ENCODE data around the gene CPNE8. TPM values are rescaled to one million over a fixed set of nuclear protein-coding genes. Genes with fewer than 3 reads are reported as not detected.

CPNE8 gene
- polyA plus RNA-seq, 2 of the 4 experiments (the other 2 are of a cell fraction), result 8.0 to 30.1 TPM

DNA sequence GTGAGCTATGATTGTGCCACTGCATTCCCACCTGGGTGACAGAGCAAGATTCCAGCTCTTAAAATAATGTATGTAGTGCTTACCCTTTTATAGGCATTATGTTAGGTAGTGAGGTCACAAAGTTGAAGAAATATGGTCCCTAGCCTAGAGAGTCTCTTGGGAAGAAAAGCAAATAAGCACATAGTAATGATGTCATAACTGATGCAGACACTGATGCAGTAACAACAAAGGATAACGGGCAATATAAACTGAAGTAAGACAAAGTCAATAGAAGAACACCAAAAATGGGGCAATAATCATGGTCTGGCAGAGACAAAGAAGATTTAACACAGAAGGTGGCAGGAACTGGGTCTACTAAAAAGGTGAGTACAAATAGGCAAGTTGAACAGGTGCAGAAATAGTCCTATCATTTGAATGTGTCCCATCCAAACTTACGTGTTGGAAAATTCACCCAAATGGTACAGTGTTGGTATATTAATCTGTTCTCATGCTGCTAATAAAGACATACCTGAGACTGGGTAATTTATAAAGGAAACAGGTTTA lies 93.5 kb downstream of the CPNE8 start:
- 86% methylated on average over 2 of the region's 2 CpGs for WGBS (ENCODE audit: missing lambda C conversion rate)
- TF ChIP-seq CBX8 (IDR thresholded peaks at IDR 0.05) (no peak), JUN (IDR thresholded peaks at IDR 0.05) (no peak), BHLHE40 (IDR thresholded peaks at IDR 0.05; ENCODE audit: low read depth, low read length) (no peak), POLR2AphosphoS2 (conservative IDR thresholded peaks at IDR 0.05; ENCODE audit: low read length) (no peak), HOXB13 (CRISPR knock-in tag; IDR thresholded peaks at IDR 0.05; ENCODE audit: low read depth) (no peak), FOXS1 (CRISPR knock-in tag; IDR thresholded peaks at IDR 0.05) (no peak), HOXB5 (CRISPR knock-in tag; IDR thresholded peaks at IDR 0.05) (no peak)
- no peaks in the 10 kb centered on the region for H3K9me3 ChIP-seq
- no peak for ATAC-seq
- no peaks in the 10 kb centered on the region for H3K4me1 ChIP-seq
- no peak overlapping the region for H3K27ac ChIP-seq
- DNase-seq (ENCODE audit: low read depth in 1 of 2, low spot score in 1 of 2), result no peak
- no peak overlapping the region for H3K4me3 ChIP-seq
- H3K4me2 ChIP-seq, result no peak overlapping the region
- FAIRE-seq, result no peak
- POLR2A ChIA-PET, result no interaction called here
- CTCF ChIA-PET, result no interaction called here

DNA sequence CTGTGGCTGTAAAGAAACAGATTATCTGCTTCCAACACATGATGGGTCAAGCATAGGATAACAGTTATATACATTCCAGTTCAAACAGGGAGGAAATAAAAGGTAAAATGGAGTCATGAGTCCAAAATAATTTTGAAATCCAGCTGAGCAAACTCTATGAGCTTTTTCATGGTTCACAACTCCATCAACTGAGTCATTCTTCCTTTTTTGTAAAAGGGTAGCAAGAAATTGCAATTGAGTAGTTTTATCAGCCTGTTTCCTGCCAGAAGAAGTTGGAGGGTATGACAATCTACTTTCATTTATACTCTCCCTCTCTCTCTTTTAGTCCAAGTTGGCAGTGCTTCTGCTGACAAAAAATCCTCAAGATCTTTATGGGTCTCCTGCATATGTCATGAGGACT lies 95.6 kb downstream of the CPNE8 start:
- no peak for ATAC-seq
- no peaks in the 10 kb centered on the region for H3K4me1 ChIP-seq
- no peak for FAIRE-seq
- ChIA-PET CTCF (no interaction called here), POLR2A (no interaction called here)
- TF ChIP-seq CEBPB (IDR thresholded peaks at IDR 0.05), result no peak
- TF ChIP-seq PHF8 (IDR thresholded peaks at IDR 0.05; ENCODE audit: borderline replicate concordance, low read depth), result no peak
- H3K9me3 ChIP-seq, result no peaks in the 10 kb centered on the region
- H3K27ac ChIP-seq, result no peak overlapping the region
- no peak overlapping the region for H3K4me2 ChIP-seq
- no peak overlapping the region for H3K4me3 ChIP-seq
- DNase-seq (ENCODE audit: low read depth in 1 of 2, low spot score in 1 of 2), result no peak

DNA sequence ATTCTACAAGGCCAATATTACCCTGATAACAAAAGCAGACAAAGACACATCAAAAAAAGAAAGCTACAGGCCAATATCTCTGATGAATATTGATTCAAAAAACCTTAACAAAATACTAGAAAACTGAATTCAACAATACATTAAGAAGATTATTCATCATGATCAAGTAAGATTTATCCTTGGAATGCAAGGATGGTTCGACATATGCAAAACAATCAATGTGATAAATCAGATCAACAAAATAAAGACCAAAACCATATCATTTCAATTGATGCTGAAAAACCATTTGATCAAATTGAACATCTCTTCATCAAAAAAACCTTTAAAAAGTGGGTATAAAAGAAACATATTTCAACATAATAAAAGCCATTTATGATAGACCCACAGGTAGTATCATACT lies 117.3 kb downstream of the CPNE8 start:
- no peak overlapping the region for H3K27ac ChIP-seq
- ChIA-PET CTCF (no interaction called here), POLR2A (no interaction called here)
- no peaks in the 10 kb centered on the region for H3K4me1 ChIP-seq
- TF ChIP-seq, protein P1, sequence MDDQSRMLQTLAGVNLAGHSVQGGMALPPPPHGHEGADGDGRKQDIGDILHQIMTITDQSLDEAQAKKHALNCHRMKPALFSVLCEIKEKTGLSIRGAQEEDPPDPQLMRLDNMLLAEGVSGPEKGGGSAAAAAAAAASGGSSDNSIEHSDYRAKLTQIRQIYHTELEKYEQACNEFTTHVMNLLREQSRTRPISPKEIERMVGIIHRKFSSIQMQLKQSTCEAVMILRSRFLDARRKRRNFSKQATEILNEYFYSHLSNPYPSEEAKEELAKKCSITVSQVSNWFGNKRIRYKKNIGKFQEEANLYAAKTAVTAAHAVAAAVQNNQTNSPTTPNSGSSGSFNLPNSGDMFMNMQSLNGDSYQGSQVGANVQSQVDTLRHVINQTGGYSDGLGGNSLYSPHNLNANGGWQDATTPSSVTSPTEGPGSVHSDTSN (IDR thresholded peaks at IDR 0.05), result no peak
- TF ChIP-seq ZFP36 (IDR thresholded peaks at IDR 0.05; ENCODE audit: borderline replicate concordance, partially characterized antibody) (no peak), RNF2 (IDR thresholded peaks at IDR 0.05; ENCODE audit: borderline replicate concordance, low read depth) (no peak), TFCP2L1 (CRISPR knock-in tag; IDR thresholded peaks at IDR 0.05) (no peak), FOXS1 (CRISPR knock-in tag; IDR thresholded peaks at IDR 0.05) (no peak), CHD4 (IDR thresholded peaks at IDR 0.05; ENCODE audit: borderline replicate concordance) (no peak), HOXB13 (CRISPR knock-in tag; IDR thresholded peaks at IDR 0.05; ENCODE audit: low read depth) (no peak), EHF (CRISPR knock-in tag; IDR thresholded peaks at IDR 0.05) (no peak), FOSB (CRISPR knock-in tag; IDR thresholded peaks at IDR 0.05) (no peak), RFX5 (IDR thresholded peaks at IDR 0.05) (no peak), ATOH8 (CRISPR knock-in tag; IDR thresholded peaks at IDR 0.05; ENCODE audit: low read depth) (no peak), EHMT2 (IDR thresholded peaks at IDR 0.05; ENCODE audit: low read depth) (no peak), HOXA7 (CRISPR knock-in tag; IDR thresholded peaks at IDR 0.05) (no peak), RAD21 (conservative IDR thresholded peaks at IDR 0.05 in 1 of 2, IDR thresholded peaks at IDR 0.05 in 1 of 2) (no peak), ESRRA (IDR thresholded peaks at IDR 0.05; ENCODE audit: borderline replicate concordance, low read length) (no peak)
- TF ChIP-seq, protein P2, sequence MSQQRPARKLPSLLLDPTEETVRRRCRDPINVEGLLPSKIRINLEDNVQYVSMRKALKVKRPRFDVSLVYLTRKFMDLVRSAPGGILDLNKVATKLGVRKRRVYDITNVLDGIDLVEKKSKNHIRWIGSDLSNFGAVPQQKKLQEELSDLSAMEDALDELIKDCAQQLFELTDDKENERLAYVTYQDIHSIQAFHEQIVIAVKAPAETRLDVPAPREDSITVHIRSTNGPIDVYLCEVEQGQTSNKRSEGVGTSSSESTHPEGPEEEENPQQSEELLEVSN (IDR thresholded peaks at IDR 0.05; ENCODE audit: borderline replicate concordance, low read depth), result no peak
- H3K9me3 ChIP-seq, result peaks cover 13% of the 10 kb centered on the region; the same call in 1 of the 3 replicates
- no peak for ATAC-seq
- H3K4me2 ChIP-seq, result no peak overlapping the region
- DNase-seq (ENCODE audit: low read depth in 1 of 2, low spot score in 1 of 2), result peak in 1 of 2 experiments; percentile 19
- FAIRE-seq, result no peak
- H3K4me3 ChIP-seq, result no peak overlapping the region
- 54% methylated on average over 1 of the region's 1 CpG for WGBS (ENCODE audit: missing lambda C conversion rate)
